ENCODE data around the gene SAMD11.
"Not testable (repeated sequence)": the region's sequence is repeated elsewhere in the genome, so short reads cannot be mapped to it uniquely, and the experiment has no call there.

The SAMD11 gene

DNA sequence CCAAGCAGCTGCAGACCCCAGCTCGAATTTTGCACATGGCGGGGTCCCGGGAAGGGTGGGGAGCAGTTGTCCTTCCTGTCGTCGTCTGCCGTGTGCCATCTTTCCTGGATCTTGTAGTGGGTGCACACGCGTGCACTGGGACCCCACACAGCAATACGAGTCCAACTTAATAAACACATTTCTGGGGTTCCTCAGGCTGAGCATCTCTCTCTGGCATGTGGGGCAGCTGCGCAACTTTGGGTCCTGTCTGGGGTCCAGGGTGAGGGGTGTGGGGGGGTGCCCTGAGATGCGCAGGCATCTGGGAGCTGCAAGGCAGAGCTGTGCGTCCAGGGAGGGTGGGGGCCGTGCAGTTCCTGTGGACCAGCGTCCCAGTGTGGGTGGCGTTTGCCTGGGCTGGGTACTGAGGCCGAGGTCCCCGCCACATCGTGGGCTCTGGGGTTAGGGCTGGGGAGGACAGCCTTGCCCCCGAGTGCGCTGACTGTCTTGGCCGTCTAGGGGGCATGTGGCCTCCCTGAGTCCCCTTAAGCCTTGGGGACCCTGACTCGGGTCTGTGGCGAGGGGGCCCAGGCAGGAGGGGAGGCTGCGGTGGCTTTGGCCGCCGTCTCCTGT lies 41.9 kb downstream of the SAMD11 start:
- no peak for DNase-seq

DNA sequence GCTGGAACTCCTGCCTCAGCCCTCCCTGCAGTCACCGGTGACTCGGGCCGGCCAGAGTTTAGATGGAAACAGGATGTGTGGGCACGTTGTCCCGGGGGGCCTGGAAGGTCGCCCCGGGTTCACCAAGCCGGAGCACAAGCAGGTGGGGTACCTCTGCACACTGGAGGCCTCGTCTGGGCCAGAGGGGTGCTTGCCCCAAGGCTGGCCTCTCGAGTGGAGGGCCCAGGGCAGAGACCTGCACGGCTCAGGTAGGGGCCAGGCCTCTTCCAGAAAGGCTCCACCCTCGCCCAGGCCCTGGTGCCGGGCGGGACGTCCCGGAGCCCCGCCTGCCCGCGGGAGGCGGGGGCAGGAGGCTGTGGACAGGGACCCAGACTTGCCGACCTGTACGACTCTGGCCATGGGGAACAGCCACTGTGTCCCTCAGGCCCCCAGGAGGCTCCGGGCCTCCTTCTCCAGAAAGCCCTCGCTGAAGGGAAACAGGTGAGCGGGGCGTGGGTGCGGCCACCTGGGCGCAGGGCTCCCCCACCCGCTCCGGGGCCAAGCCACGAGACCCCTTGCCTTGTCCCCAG lies 42.5 kb downstream of the SAMD11 start, which contains the start of gene PLEKHN1:
Gene PLEKHN1, plus strand, starts transcription at position 348 of the 569 bp plus-strand sequence. Its CDS starts 50 bp downstream, at position 398.
- no peak for DNase-seq

DNA sequence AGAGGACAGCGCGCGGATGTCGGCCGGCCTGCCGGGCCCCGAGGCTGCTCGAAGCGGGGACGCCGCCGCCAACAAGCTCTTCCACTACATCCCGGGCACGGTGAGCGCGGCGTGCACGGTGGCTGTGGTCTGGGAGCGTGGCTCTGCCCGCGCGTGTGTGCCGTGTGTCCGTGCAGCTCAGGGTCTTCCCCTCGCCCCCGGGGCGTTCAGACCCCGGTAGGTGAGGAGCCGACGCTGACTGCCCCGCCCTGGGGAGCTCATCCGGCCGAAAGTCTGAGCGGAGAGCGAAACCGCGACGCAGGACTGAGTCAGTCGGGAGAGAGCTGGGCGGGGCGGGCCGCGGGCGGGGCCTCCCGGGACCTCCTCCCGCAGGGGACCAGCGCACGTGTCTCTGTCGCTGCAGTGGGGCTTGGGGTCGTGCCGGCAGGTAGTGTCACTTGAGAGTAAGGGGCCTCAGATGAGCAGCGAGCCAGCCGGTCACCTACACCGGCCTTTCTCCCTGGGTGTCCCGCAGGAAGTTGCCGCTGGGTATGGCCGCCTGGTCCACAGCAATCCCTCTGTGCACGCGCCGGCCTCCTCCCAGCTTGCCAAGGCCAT lies 43.1 kb downstream of the SAMD11 start:
- peak; percentile 80 for DNase-seq

DNA sequence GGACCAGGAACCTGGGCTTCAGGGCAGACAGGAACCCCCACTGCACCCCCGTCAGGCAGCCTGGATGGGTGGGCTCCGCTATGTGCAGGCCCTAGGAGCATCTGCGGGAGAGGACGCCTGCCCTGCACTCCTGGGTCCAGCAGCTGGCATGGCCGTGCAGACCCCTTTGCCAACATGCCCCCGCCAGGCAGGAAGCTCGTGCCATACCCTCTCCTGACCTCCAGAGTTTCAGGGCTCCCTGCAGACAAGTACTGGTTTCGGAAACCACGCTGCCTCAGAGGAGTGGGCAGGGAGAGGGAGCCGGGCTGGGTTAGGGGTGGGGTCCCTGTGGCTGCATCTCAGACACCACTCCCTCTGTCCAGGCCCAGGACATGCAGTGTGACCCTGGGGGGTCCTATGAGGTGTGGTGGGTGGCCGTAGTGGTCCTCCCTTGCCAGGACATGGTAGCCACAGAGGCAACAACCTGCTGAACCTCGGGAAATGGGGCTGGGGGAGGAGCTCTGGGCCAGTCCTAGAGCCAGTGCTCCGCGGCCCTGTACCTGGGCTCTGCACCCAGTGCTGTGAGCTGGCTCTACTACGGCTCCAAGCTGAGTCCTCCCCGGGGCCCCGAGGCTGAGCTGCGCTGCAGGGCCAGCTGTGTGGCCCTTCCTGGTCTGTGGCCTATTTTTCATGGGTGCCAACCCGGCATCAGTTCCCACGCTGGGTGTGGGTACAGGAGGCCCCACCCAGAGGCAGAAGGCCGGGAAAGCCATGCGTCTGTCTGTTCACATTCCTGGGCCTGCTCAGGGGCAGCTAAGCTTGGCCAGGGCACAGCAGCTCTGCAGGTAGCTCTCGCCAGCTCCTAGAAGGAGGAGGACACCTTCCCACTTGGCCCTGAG lies 44.0 kb downstream of the SAMD11 start:
- DNase-seq = no peak

DNA sequence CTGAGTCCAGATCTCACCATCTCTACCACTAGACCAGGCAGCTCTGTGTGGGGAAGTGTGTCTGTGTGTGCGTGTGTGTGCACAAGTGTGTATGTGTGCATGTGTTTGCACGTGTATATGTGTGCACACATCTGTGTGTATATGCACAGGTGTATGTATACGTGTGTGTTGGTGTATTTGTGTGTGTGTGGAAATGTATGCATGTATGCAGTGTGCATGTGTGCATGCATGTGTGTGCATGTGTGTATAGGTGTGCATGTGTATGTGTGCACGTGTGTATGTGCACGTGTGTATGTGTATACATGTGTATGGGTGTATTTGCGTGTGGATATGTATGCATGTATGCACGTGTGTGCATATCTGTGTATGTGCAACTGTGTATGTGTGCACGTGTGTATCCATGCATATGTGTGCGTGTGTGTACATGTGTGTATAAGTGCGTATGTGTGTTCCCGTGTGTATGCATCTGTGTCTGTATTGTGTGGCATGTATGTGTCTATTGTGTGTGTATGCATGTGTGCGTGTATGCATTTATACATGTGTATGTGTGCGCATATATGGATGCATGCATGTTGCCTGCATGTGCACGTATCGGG lies 45.6 kb downstream of the SAMD11 start:
- no peak for DNase-seq

DNA sequence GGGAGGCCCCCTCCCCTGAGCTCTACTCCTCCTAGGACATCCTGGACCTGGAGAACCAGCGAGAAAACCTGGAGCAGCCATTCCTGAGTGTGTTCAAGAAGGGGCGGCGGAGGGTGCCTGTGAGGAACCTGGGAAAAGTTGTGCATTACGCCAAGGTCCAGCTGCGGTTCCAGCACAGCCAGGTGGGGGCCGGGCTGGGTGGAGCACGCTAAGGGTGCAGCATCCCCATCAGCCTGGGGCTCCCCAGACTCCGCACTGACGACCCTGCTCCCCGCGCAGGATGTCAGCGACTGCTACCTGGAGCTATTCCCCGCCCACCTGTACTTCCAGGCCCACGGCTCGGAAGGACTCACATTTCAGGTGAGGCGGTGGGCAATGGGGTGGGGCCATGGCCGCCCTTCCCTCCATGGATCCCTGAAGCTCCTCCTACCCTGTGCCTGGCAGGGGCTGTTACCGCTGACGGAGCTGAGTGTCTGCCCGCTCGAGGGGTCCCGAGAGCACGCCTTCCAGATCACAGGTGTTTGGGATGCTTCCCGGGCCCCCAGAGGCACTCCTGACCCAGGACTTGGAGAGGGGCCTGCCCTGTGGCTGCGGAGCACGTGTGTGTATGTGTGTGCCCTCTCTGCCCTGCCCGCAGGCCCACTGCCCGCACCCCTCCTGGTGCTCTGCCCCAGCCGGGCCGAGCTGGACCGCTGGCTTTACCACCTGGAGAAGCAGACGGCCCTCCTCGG lies 46.7 kb downstream of the SAMD11 start:
- no peak for DNase-seq

DNA sequence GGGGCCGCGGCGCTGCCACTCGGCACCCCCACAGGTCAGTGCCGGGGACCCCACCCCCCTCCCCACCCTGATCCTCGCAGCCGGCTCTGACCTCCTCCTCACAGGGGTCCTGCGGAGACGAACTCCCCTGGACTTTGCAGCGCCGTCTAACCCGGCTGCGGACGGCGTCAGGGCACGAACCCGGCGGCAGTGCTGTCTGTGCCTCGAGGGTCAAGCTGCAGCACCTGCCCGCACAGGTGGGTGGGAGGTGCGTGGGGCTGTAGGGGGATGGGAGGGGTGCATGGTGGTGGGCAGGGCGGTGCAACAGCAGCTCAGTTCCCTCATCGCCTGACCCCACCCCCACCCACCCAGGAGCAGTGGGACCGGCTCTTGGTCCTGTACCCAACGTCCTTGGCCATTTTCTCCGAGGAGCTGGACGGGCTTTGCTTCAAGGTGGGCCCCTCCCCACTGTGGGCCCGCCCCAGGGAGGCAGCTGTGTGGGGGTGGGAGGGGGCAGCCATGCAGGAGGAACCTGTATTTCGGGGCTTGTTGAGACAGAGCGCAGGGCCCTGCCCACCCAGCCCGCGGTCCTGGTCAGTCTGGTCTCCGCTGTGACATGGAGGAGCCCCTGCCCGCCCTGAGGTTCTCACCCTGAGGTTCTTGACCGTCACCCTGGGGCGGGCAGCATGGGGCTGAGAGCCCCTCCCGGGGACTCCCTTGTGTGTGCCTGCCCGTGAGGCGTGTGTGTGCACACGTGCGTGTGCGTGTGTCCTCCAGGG lies 47.4 kb downstream of the SAMD11 start:
- no peak for DNase-seq

DNA sequence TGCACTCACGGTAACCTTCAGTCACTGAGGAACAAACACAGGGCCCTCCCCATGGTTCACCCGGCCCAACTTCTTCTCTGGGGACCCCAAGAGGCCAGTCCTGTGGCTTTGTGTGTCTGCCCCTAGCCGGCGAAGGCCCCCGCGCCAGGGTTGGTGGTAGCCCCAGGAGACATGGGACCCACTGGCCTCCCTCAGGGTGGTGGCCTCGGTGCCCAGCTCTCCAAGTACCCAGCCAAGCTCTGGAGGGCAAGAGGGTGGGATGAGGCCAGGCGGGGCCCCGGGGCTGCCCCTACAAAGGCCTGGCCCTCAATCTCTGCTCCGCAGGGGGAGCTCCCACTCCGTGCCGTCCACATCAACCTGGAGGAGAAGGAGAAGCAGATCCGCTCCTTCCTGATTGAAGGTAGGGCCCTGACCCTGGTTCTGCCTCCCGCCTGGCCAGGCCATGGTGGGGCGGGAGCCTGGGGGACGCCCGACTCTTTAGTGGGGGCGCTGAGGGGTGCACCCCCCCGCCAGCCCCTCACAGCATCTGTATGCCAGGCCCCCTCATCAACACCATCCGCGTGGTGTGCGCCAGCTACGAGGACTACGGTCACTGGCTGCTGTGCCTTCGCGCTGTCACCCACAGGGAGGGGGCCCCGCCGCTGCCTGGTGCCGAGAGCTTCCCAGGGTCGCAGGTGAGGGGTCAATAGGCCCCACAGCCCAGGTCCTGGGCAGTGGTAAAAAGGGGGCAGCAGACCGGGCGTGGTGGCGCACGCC lies 48.2 kb downstream of the SAMD11 start:
- no peak for DNase-seq

DNA sequence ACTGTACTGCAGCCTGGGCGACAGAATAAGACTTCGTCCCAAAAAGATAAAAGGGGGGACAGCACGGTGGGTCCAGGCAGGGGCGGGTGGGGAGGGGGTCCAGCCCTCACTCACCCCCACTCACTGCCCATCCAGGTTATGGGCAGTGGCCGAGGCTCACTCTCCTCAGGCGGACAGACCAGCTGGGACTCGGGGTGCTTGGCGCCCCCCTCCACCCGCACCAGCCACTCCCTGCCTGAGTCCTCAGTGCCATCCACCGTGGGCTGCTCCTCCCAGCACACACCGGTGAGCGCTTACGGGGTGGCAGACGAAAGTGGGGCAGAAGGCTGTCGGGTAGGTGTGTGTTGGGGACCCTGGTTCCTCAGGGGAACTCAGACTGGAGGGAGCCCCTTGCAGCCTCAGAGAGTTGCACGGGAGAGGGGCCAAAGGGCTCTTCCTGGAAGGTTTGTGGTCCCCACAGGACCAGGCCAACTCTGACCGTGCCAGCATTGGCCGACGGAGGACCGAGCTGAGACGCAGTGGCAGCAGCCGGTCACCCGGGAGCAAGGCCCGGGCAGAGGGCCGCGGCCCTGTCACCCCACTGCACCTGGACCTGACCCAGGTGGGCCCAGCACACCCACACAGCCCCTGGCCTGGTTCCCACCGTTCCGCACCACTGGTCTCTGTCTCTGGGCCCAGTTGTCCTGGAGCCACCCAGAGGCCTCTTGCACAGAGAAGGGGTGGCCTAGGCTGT lies 49.2 kb downstream of the SAMD11 start:
- DNase-seq = no peak

DNA sequence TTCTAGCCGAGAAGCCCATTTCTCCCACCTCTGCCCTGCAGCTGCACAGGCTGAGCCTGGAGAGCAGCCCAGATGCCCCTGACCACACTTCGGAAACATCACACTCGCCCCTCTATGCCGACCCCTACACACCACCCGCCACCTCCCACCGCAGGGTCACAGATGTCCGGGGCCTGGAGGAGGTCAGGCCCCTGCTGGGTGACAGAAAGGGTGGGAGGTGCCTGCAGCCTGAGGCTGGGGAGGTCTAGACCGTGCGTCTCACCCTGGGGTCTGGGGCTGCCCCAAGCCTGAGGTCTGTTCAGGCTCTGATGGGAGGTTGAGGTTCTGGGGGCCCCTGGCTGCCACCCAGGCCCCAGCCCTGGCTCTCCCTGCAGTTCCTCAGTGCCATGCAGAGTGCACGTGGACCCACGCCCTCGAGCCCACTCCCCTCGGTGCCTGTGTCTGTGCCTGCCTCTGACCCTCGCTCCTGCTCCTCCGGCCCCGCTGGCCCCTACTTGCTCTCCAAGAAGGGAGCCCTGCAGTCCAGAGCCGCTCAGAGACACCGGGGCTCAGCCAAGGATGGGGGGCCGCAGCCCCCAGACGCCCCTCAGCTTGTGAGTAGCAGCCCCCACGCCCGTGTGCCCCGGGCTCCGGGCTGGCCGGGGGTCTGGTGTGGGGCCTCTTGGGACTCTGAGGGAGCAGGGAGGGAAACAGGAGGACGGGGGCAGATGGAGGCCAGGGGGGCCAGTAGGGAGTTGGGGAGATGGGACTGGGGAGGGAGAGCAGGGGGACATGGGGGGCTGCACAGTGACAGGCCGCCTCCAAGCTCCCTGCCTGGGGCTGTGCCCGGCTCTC lies 50.0 kb downstream of the SAMD11 start:
- DNase-seq = no peak

DNA sequence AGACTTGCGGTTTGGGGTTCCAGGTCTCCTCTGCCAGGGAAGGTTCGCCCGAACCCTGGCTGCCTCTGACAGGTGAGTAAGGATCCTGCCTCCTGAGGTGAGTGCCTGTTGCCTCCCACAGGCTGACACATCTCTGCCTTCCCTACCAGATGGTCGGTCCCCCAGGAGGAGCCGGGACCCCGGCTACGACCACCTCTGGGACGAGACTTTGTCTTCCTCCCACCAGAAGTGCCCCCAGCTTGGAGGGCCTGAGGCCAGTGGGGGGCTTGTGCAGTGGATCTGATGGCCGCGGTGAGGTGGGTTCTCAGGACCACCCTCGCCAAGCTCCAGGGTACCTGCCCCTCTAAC lies 50.5 kb downstream of the SAMD11 start:
- no peak for DNase-seq

DNA sequence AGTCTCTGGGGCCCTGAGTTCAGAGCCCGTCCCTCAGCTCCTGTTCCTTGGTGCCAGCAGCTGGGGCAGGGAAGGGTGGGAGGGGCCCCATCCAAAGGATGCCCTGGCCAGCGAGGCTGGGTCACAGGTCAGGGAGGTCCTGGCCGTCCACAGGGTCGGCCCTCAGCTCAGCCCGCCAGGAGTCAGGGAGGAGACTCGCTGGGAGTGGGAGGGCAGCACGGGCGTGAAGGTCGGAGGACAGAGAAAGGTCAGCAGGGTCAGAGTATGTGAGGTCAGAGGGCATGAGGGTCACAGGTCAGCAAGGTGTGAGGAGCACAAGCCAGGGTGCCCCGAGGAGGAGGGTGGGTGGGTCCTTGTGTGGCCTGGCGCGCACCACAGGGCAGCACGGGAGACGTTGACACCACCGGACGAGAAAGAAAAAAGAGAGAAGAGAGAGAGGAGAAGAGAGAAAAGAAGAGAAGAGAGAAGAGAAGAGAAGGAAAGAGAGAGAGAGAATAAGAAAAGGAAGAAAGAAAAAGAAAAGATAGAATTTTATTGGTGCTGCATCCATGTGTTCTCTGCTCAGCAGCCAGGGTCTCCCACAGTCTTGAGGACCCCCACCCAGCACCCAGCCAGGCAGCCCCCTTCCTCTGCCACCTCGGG lies 51.1 kb downstream of the SAMD11 start:
- DNase-seq = no peak

DNA sequence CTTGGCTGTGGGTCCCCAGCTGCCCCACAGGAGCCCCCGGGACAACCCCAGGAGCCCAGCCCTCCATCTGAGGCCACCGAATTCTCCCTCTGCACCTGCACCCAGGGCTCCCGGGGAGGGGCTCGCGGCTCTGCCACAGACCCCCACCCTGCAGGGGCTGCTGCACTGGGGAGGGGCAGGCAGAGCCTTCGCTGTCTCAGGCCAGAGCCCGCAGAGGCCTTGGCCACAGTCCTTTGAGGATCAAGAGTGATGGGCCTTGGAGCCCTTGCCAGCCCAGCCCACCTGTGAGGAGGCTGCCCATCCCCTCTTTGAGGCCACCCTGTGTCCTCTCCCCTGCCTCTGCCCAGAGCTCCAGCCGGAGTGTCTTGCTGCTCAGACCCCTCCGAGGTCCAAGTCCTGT lies 51.6 kb downstream of the SAMD11 start:
- no peak for DNase-seq

DNA sequence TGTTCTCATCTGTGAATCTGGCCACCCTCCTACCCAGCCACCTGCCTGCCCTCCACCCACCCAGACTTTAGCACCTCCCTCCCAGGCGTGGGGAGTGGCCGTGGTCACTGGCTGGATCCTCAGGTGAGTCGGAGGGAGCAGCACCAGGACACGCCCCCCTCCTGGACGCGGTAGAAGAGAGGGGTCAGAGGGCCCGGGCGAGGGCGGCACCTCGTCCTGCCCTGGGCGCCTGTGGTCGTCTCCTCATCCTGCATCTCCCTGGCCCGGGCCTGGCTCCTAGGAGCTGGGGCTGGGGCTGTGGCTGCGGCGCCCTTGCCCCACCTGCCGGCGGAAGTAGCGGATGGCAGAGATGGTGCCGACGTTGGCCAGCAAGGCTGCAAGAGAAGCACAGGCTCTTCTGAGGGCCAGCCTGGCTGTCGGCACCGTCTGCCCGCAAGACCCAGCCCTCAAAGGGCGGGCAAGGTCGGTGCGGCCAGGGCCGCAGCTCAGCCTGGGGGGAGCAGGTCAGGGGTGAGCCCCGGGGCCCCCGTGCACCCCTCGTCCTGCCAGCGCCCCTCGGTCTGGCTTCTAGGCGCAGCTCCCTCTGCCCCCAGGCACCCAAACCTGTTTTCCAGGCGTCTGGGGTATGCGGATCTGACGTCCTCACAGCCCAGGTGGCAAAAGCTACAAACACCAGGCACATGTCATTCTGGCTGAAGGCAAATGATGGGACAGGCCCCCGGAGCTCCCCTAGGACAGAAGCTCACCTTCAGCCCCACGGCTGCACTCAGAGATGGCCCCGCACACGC lies 52.4 kb downstream of the SAMD11 start:
- DNase-seq = peak; percentile 47

DNA sequence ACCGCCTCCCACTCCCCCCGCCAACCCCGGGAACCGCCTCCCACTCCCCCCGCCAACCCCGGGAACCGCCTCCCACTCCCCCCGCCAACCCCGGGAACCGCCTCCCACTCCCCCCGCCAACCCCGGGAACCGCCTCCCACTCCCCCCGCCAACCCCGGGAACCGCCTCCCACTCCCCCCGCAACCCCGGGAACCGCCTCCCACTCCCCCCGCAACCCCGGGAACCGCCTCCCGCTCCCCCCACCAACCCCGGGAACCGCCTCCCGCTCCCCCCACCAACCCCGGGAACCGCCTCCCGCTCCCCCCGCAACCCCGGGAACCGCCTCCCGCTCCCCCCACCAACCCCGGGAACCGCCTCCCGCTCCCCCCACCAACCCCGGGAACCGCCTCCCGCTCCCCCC lies 53.1 kb downstream of the SAMD11 start:
- DNase-seq = not testable (repeated sequence)

DNA sequence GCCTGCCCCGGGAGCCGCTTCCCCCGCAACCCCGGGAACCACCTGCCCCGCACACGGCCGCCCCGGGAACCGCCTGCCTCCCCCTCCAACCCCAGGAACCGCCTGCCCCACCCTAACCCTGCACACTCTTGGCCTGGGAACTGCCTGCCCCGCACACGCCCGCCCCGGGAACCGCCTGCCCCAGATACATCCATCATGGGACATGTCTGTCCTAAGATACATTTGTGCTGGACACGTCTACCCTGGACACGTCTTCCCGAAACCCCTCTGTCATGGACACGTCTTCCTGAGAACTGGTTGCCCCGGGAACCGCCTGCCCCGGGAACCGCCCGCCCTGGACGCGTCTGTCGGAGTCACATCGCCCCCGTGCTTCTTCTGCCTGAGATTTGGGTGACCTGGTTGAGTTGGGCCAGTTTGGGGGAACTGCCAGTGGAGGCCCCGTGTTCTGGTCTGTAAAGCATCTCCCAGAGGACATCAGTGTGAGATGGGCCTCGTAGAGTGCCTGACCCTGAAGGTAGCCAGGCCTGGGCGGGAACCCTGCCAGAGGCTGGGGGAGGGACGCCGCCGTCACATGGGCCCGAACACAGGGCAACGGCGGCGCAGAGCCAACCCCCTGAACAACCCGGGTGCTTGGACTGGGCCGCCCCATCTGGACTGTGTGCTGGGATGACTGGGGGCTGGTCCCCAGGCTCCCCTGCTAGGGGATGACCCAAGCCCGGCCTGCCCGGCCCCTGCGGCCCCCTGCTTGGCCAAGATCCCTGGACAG lies 54.5 kb downstream of the SAMD11 start:
- DNase-seq = no peak

Measured in activated T-cell treated with anti-CD3 and anti-CD28 coated beads for 4 hours (primary cell).